ENCODE results near the gene PPA2. TPM values are rescaled to one million over a fixed set of nuclear protein-coding genes. Genes with fewer than 3 reads are reported as not detected.

Gene PPA2
- polyA plus RNA-seq, 1 donor = 51.4 TPM

Other genes starting within 250 kb of the PPA2 start
- 0.86 TPM for gene ARHGEF38, start 78.6 kb upstream of the PPA2 start, polyA plus RNA-seq (ENCODE audit: insufficient read length)
- gene INTS12, start 234.6 kb upstream of the PPA2 start, polyA plus RNA-seq (ENCODE audit: insufficient read length) = 31.8 TPM
- gene GSTCD, start 234.7 kb upstream of the PPA2 start, polyA plus RNA-seq (ENCODE audit: insufficient read length) = 8.0 TPM

Measured in forelimb muscle (tissue), 1 donor.